Epidermal melanocyte (primary cell): ENCODE results near the gene MACROD2.

Experiments
- DNase-seq: peaks from one replicate; pipeline ENCODE4 v3.0.0; 2011; ENCODE audit warnings: low spot score; ENCODE audit not compliant: insufficient read length

MACROD2 gene

GRCh38 chr20:14333721-14334120, 338.4 kb downstream of the MACROD2 start:
- no peak for DNase-seq

GRCh38 chr20:14334306-14334930, 339.1 kb downstream of the MACROD2 start:
- peak; percentile 38 for DNase-seq

- DNase-seq = no peak
These were observed 339.7 kb downstream of the MACROD2 start for GRCh38 chr20:14335052-14335451.

GRCh38 chr20:14336686-14337085, 341.4 kb downstream of the MACROD2 start:
- DNase-seq = no peak

GRCh38 chr20:14337400-14338171, 342.3 kb downstream of the MACROD2 start, which contains the start of gene FLRT3:
Gene FLRT3, minus strand, starts transcription at chr20:14337612. Its CDS starts 10,106 bp downstream, at chr20:14327506.
- DNase-seq = peak; percentile 56

- DNase-seq = no peak
These were observed 346.5 kb downstream of the MACROD2 start for GRCh38 chr20:14341801-14342200.

- DNase-seq = no peak
These were observed 347.6 kb downstream of the MACROD2 start for GRCh38 chr20:14342918-14343317.

GRCh38 chr20:14343491-14344065, 348.3 kb downstream of the MACROD2 start:
- no peak for DNase-seq

- DNase-seq = no peak
These were observed 349.4 kb downstream of the MACROD2 start for GRCh38 chr20:14344746-14345145.

- DNase-seq = no peak
These were observed 360.5 kb downstream of the MACROD2 start for GRCh38 chr20:14355791-14356190.

- no peak for DNase-seq
These were observed 365.1 kb downstream of the MACROD2 start for GRCh38 chr20:14360416-14360815.

- no peak for DNase-seq
These were observed 366.4 kb downstream of the MACROD2 start for GRCh38 chr20:14361509-14362345.

GRCh38 chr20:14374196-14374595, 378.9 kb downstream of the MACROD2 start:
- DNase-seq = no peak

GRCh38 chr20:14375416-14375985, 380.2 kb downstream of the MACROD2 start:
- no peak for DNase-seq

GRCh38 chr20:14378326-14378725, 383.0 kb downstream of the MACROD2 start:
- DNase-seq = no peak

- DNase-seq = no peak
These were observed 388.0 kb downstream of the MACROD2 start for GRCh38 chr20:14383335-14383734.

GRCh38 chr20:14384416-14385175, 389.3 kb downstream of the MACROD2 start:
- DNase-seq = no peak

GRCh38 chr20:14385176-14385740, 389.9 kb downstream of the MACROD2 start:
- no peak for DNase-seq

- DNase-seq = no peak
These were observed 391.4 kb downstream of the MACROD2 start for GRCh38 chr20:14386726-14387125.

GRCh38 chr20:14401479-14402138, 406.3 kb downstream of the MACROD2 start:
- no peak for DNase-seq
